Testis (tissue), 2 donors: ENCODE data around the gene MPC1.

Experiments used
- CTCF ChIP-seq, 3 experiments: fragments of 450-650 bp in 2 of 3; fragments of 200-600 bp in 1 of 3; sonication (generic) in 1 of 3; IDR thresholded peaks; one replicate each; pipeline ENCODE4 v1.5.1; 2016 to 2019; ENCODE audit warnings: antibody characterized with exemption in 3 of 3, mild to moderate bottlenecking in 2 of 3, moderate library complexity in 1 of 3
- POLR2A ChIP-seq: fragments of 450-650 bp; IDR thresholded peaks from one replicate; pipeline ENCODE4 v1.6.1; 2017; ENCODE audit warnings: antibody characterized with exemption, mild to moderate bottlenecking, moderate library complexity

GRCh38 chr6:166352923-166353322 lies 29.8 kb downstream of the MPC1 start:
- TF ChIP-seq POLR2A (no peak), CTCF (IDR thresholded peaks at IDR 0.05) (no peak)
